OCI-LY7 (cell line): ENCODE data around the gene PLA2G2D. TPM values are rescaled to one million over a fixed set of nuclear protein-coding genes. Genes with fewer than 3 reads are reported as not detected.

ENCODE experiments used
- BruUV-seq: library from RNA; stranded (reverse); fragments of 400-500 nt; replicated peaks from 2 replicates; lab custom pipeline; 2021; lab: Mats Ljungman, UMichigan
- CTCF ChIA-PET: fragments of 300-600 bp; sonication (Branson Sonifier 250); formaldehyde crosslinking; loops from one replicate; lab custom pipeline; 2022; ENCODE audit warnings: antibody characterized with exemption; ENCODE audit not compliant: unreplicated experiment; lab: Charles Lee
- POLR2A ChIA-PET: fragments of 300-600 bp; sonication (Branson Sonifier 250); formaldehyde crosslinking; loops from one replicate; lab custom pipeline; 2022; ENCODE audit warnings: antibody characterized with exemption; lab: Charles Lee
- DNase-seq: peaks from one replicate; pipeline ENCODE4 v3.0.0-alpha.2; 2015; ENCODE audit warnings: low spot score
- H2AFZ ChIP-seq: fragments of 200-600 bp; sonication (generic), shearing (Covaris generic); 2 replicates; pipeline ENCODE4 v1.6.1; 2014; ENCODE audit warnings: mild to moderate bottlenecking, antibody characterized with exemption, low read length, moderate library complexity
- H3K27ac ChIP-seq: fragments of 200-600 bp; sonication (generic); 2 replicates; pipeline ENCODE4 v1.5.1; 2014; ENCODE audit warnings: mixed run types, low read depth, mild to moderate bottlenecking, moderate library complexity, low read length, inconsistent platforms; ENCODE audit not compliant: poor library complexity, severe bottlenecking
- H3K36me3 ChIP-seq: fragments of 200-600 bp; sonication (generic); 2 replicates; pipeline ENCODE4 v1.6.1; 2014; ENCODE audit warnings: mild to moderate bottlenecking, antibody characterized with exemption, low read length, moderate library complexity, mixed read lengths; ENCODE audit not compliant: insufficient read depth
- H3K4me1 ChIP-seq: fragments of 200-600 bp; sonication (generic); 2 replicates; pipeline ENCODE4 v1.5.1; 2014; ENCODE audit warnings: mild to moderate bottlenecking, low read length; ENCODE audit not compliant: insufficient read depth, poor library complexity, severe bottlenecking
- H3K4me2 ChIP-seq: fragments of 200-600 bp; sonication (generic); 2 replicates; pipeline ENCODE4 v1.6.1; 2014; ENCODE audit warnings: mild to moderate bottlenecking, low read length
- H3K4me3 ChIP-seq: fragments of 200-600 bp; sonication (generic); 2 replicates; pipeline ENCODE4 v1.5.1; 2014; ENCODE audit warnings: mild to moderate bottlenecking, low read depth, low read length; ENCODE audit not compliant: poor library complexity, severe bottlenecking
- H3K79me2 ChIP-seq: fragments of 200-600 bp; sonication (generic); 2 replicates; pipeline ENCODE4 v1.6.1; 2016; ENCODE audit warnings: low read depth, mild to moderate bottlenecking, low read length, moderate library complexity, mixed read lengths; ENCODE audit not compliant: insufficient read depth
- H3K9me2 ChIP-seq: fragments of 200-600 bp; sonication (generic); 2 replicates; pipeline ENCODE4 v1.6.1; 2016; ENCODE audit warnings: mild to moderate bottlenecking, low read length, mixed read lengths; ENCODE audit not compliant: insufficient read depth
- H3K9me3 ChIP-seq: fragments of 200-600 bp; sonication (generic); 2 replicates; pipeline ENCODE4 v1.6.1; 2014; ENCODE audit warnings: mild to moderate bottlenecking, mixed run types, low read length, mixed read lengths
- H4K20me1 ChIP-seq: fragments of 200-600 bp; sonication (generic); 2 replicates; pipeline ENCODE4 v1.6.1; 2014; ENCODE audit warnings: mild to moderate bottlenecking, antibody characterized with exemption, low read length, moderate library complexity, mixed read lengths; ENCODE audit not compliant: insufficient read depth
- CTCF ChIP-seq: fragments of 200-600 bp; sonication (generic); conservative IDR thresholded peaks from 2 replicates; pipeline ENCODE4 v1.5.1; 2014; ENCODE audit warnings: mild to moderate bottlenecking, antibody characterized with exemption, low read length, moderate library complexity, mixed read lengths
- EZH2phosphoT487 ChIP-seq: fragments of 200-600 bp; sonication (generic); IDR thresholded peaks from 2 replicates; pipeline ENCODE4 v1.6.1; 2018; ENCODE audit warnings: low read depth, borderline replicate concordance, mild to moderate bottlenecking, mixed run types, antibody characterized with exemption, low read length, moderate library complexity, mixed read lengths
- intact Hi-C: fragments of 100-400 bp; cut with micrococcal nuclease; formaldehyde crosslinking; loops from one replicate; pipeline ENCODE4 v1.10.0; 2022; ENCODE audit not compliant: unreplicated experiment
- total RNA-seq, 2 experiments: library from RNA; depleted of rRNA in 1 of 2; stranded (reverse); fragments of >200 nt in 1 of 2; shearing (Covaris generic) in 1 of 2; gene quantifications; 2 replicates each; pipeline ENCODE4 v1.2.3, GENCODE V29; 2014 to 2022

The PLA2G2D gene
- total RNA-seq, 2 experiments from 2014 or later, result not detected

- Histone ChIP-seq H2AFZ (no peak overlapping the region), H3K79me2 (no peaks in the 10 kb centered on the region), H3K9me3 (no peaks in the 10 kb centered on the region), H3K4me3 (no peak overlapping the region), H3K36me3 (no peaks in the 10 kb centered on the region), H3K4me1 (no peaks in the 10 kb centered on the region), H3K4me2 (no peak overlapping the region), H3K9me2 (no peaks in the 10 kb centered on the region), H3K27ac (no peak overlapping the region), H4K20me1 (no peaks in the 10 kb centered on the region)
- TF ChIP-seq EZH2phosphoT487 (no peak), CTCF (no peak)
- ChIA-PET POLR2A (no interaction called here), CTCF (no interaction called here)
- no TSS peak for BruUV-seq
- intact Hi-C loops, result no loop called here
- no peak for DNase-seq
Observed at GRCh38 chr1:20139776-20140612, 20.7 kb upstream of the PLA2G2D start.

- H2AFZ ChIP-seq, result no peak within 1 kb of the TSS
- H3K4me1 ChIP-seq, result no peaks in the 10 kb centered on the region
- DNase-seq, result no peak
- no peaks in the 10 kb centered on the region for H3K9me2 ChIP-seq
- H3K36me3 ChIP-seq, result no peaks in the 10 kb centered on the region
- no peak for TF ChIP-seq CTCF
- TF ChIP-seq EZH2phosphoT487, result no peak
- no peaks in the 10 kb centered on the region for H4K20me1 ChIP-seq
- no peaks in the 10 kb centered on the region for H3K79me2 ChIP-seq
- no peak within 1 kb of the TSS for H3K4me2 ChIP-seq
- H3K9me3 ChIP-seq, result no peaks in the 10 kb centered on the region
- no TSS peak for BruUV-seq
- ChIA-PET POLR2A (no interaction called here), CTCF (no interaction called here)
- no peak within 1 kb of the TSS for H3K27ac ChIP-seq
- no peak within 1 kb of the TSS for H3K4me3 ChIP-seq
- intact Hi-C loops, result no loop called here
Observed at GRCh38 chr1:20138961-20139550, 19.7 kb upstream of the PLA2G2D start, which contains the start of gene PLA2G2F. Gene PLA2G2F (plus strand): TSS chr1:20139323. CDS start chr1:20139428, 105 bp downstream.

- H3K79me2 ChIP-seq, result no peaks in the 10 kb centered on the region
- no peak for DNase-seq
- H2AFZ ChIP-seq, result no peak overlapping the region
- ChIA-PET CTCF (no interaction called here), POLR2A (interaction anchor here (0.6 kb wide), 1 partner anchor 30 kb away, joined by 3 read pairs; no protein-coding TSS in a partner anchor)
- no TSS peak for BruUV-seq
- H3K9me3 ChIP-seq, result no peaks in the 10 kb centered on the region
- no peak overlapping the region for H3K4me3 ChIP-seq
- no peaks in the 10 kb centered on the region for H3K36me3 ChIP-seq
- TF ChIP-seq EZH2phosphoT487, result no peak
- TF ChIP-seq CTCF, result no peak
- intact Hi-C loops, result no loop called here
- no peak overlapping the region for H3K4me2 ChIP-seq
- H3K9me2 ChIP-seq, result no peaks in the 10 kb centered on the region
- no peak overlapping the region for H3K27ac ChIP-seq
- H4K20me1 ChIP-seq, result no peaks in the 10 kb centered on the region
- no peaks in the 10 kb centered on the region for H3K4me1 ChIP-seq
Observed at GRCh38 chr1:20138346-20138745, 19.0 kb upstream of the PLA2G2D start.
